Panc1 (cell line): ENCODE measurements around the gene FLT1. TPM values are rescaled to one million over a fixed set of nuclear protein-coding genes. Genes with fewer than 3 reads are reported as not detected.

ENCODE experiments used
- ATAC-seq: fragments of 200-7000 bp; cut with Tn5 transposase; 2 replicates; pipeline ENCODE4 v1.9.1; 2020; ENCODE audit warnings: mild to moderate bottlenecking, moderate library complexity
- BruUV-seq: library from RNA; stranded (reverse); fragments of 400-500 nt; replicated peaks from 2 replicates; lab custom pipeline; 2021; lab: Mats Ljungman, UMichigan
- CTCF ChIA-PET: fragments of 300-600 bp; sonication (Branson Sonifier 250); formaldehyde crosslinking; loops from one replicate; lab custom pipeline; 2022; ENCODE audit warnings: antibody characterized with exemption; lab: Charles Lee
- POLR2A ChIA-PET: fragments of 300-600 bp; sonication (Branson Sonifier 250); formaldehyde crosslinking; loops from one replicate; lab custom pipeline; 2022; ENCODE audit warnings: antibody characterized with exemption; lab: Charles Lee
- DNase-seq: peaks from one replicate; pipeline ENCODE4 v3.0.0-alpha.2; 2010; ENCODE audit warnings: low read depth, low spot score
- H3K27ac ChIP-seq: 2 replicates; pipeline ENCODE4 v1.5.1; 2011; ENCODE audit warnings: mild to moderate bottlenecking, low read length, inconsistent platforms
- H3K27me3 ChIP-seq: fragments of 200-500 bp; sonication (Bioruptor generic); 2 replicates; pipeline ENCODE4 v1.6.0; 2014; ENCODE audit warnings: low read length, inconsistent platforms; ENCODE audit not compliant: control insufficient read depth, insufficient read depth
- H3K36me3 ChIP-seq: fragments of 200-500 bp; sonication (Bioruptor generic); 2 replicates; pipeline ENCODE4 v1.5.1; 2014; ENCODE audit warnings: inconsistent platforms, mild to moderate bottlenecking, low read length, moderate library complexity; ENCODE audit not compliant: control insufficient read depth, insufficient read depth
- H3K4me1 ChIP-seq: 2 replicates; pipeline ENCODE4 v1.5.1; 2011; ENCODE audit warnings: inconsistent platforms, mild to moderate bottlenecking, low read length, moderate library complexity; ENCODE audit not compliant: control insufficient read depth, insufficient read depth
- H3K4me3 ChIP-seq, 2 experiments: 2 replicates each; pipeline ENCODE4 v1.5.1; 2011 to 2012; ENCODE audit warnings: low read depth in 2 of 2, low read length in 2 of 2, mild to moderate bottlenecking in 2 of 2, inconsistent platforms in 1 of 2, moderate library complexity in 1 of 2
- H3K9me3 ChIP-seq: fragments of 200-500 bp; sonication (Bioruptor generic); 2 replicates; pipeline ENCODE4 v1.5.1; 2014; ENCODE audit warnings: low read depth, mild to moderate bottlenecking, inconsistent platforms, low read length, moderate library complexity; ENCODE audit not compliant: control insufficient read depth, insufficient read depth
- CTCF ChIP-seq: fragments of 450-650 bp; IDR thresholded peaks from 2 replicates; pipeline ENCODE4 v1.5.1; 2017; ENCODE audit warnings: mild to moderate bottlenecking
- POLR2AphosphoS5 ChIP-seq: IDR thresholded peaks from 2 replicates; pipeline ENCODE4 v1.6.1; 2012; ENCODE audit warnings: mild to moderate bottlenecking, low read depth, low read length, moderate library complexity
- REST ChIP-seq, 2 experiments: IDR thresholded peaks; 2 replicates each; pipeline ENCODE4 v1.6.1; 2011 to 2012; ENCODE audit warnings: low read depth in 2 of 2, control low read depth in 1 of 2, low read length in 1 of 2, mild to moderate bottlenecking in 1 of 2, moderate library complexity in 1 of 2; ENCODE audit not compliant: insufficient read depth in 1 of 2
- SIN3A ChIP-seq: IDR thresholded peaks from 2 replicates; pipeline ENCODE4 v1.6.1; 2012; ENCODE audit warnings: low read depth, mild to moderate bottlenecking, low read length, moderate library complexity, borderline replicate concordance; ENCODE audit not compliant: insufficient read depth
- TCF7L2 ChIP-seq: IDR thresholded peaks from 2 replicates; pipeline ENCODE4 v1.6.1; 2011; ENCODE audit warnings: mild to moderate bottlenecking, low read depth, low read length, inconsistent platforms
- in situ Hi-C: cut with HindIII; loops from 2 replicates; pipeline ENCODE4 v1.10.0; 2016; ENCODE audit warnings: low sequenced_read_pairs, low pct_unique_long_range_greater_than_20kb
- intact Hi-C: fragments of 100-400 bp; cut with micrococcal nuclease; formaldehyde crosslinking; loops from one replicate; pipeline ENCODE4 v1.10.0; 2022; ENCODE audit not compliant: unreplicated experiment
- total RNA-seq: library from RNA; stranded (reverse); gene quantifications from one replicate; pipeline ENCODE4 v1.2.1, GENCODE V29; 2021; ENCODE audit not compliant: unreplicated experiment

Gene FLT1
- total RNA-seq, 1 experiment from 2014 or later, result 0.15 TPM

- DNase-seq (no peak), ATAC-seq (no peak)
- POLR2A ChIA-PET, result no interaction called here
- BruUV-seq, result no TSS peak
- TF ChIP-seq REST (IDR thresholded peaks at IDR 0.05; ENCODE audit: insufficient read depth in 1 of 2, low read depth in 2 of 2, low read length in 1 of 2), result no peak
- no peak overlapping the region for H3K4me3 ChIP-seq
- CTCF ChIA-PET, result no interaction called here
- in situ Hi-C loops, result no loop called here
- intact Hi-C loops, result no loop called here
- H3K9me3 ChIP-seq, result no peaks in the 10 kb centered on the region
- H3K36me3 ChIP-seq, result no peaks in the 10 kb centered on the region
- H3K27ac ChIP-seq, result no peak overlapping the region
- no peaks in the 10 kb centered on the region for H3K4me1 ChIP-seq
- no peaks in the 10 kb centered on the region for H3K27me3 ChIP-seq
Measured at GRCh38 chr13:28344163-28344562, 150.8 kb downstream of the FLT1 start.

GRCh38 chr13:28342251-28342650 lies 152.7 kb downstream of the FLT1 start:
- TF ChIP-seq POLR2AphosphoS5, result no peak
- no peak for TF ChIP-seq TCF7L2
- no peak for TF ChIP-seq SIN3A
- no peak for TF ChIP-seq CTCF
- no peak for TF ChIP-seq REST (IDR thresholded peaks at IDR 0.05; ENCODE audit: insufficient read depth in 1 of 2, low read depth in 2 of 2, low read length in 1 of 2)
- ATAC-seq (no peak), DNase-seq (no peak)
- Histone ChIP-seq H3K36me3 (no peaks in the 10 kb centered on the region), H3K4me3 (no peak overlapping the region), H3K27me3 (no peaks in the 10 kb centered on the region), H3K27ac (no peak overlapping the region), H3K4me1 (no peaks in the 10 kb centered on the region), H3K9me3 (no peaks in the 10 kb centered on the region)
- no TSS peak for BruUV-seq
- intact Hi-C loops, result no loop called here
- CTCF ChIA-PET, result no interaction called here
- POLR2A ChIA-PET, result no interaction called here
- in situ Hi-C loops, result no loop called here
